Measurements from ENCODE around the gene LRWD1.
A peak's percentile ranks its signal among the peaks of the same experiment; 100 is the strongest.
"Not testable (repeated sequence)": the region's sequence is repeated elsewhere in the genome, so short reads cannot be mapped to it uniquely, and the experiment has no call there.

Gene LRWD1

GRCh38 chr7:102444961-102445673 lies 19.7 kb upstream of the LRWD1 start:
- DNase-seq, result no peak

- no peak for DNase-seq
Measured at GRCh38 chr7:102445674-102446071, 19.1 kb upstream of the LRWD1 start.

GRCh38 chr7:102446387-102447156 lies 18.2 kb upstream of the LRWD1 start:
- no peak for DNase-seq

- DNase-seq, result no peak
Measured at GRCh38 chr7:102447311-102447710, 17.5 kb upstream of the LRWD1 start.

- DNase-seq, result no peak
Measured at GRCh38 chr7:102449136-102449535, 15.6 kb upstream of the LRWD1 start.

GRCh38 chr7:102450242-102450641 lies 14.5 kb upstream of the LRWD1 start:
- no peak for DNase-seq

GRCh38 chr7:102451371-102452054 lies 13.3 kb upstream of the LRWD1 start:
- DNase-seq, result peak; percentile 70

GRCh38 chr7:102452451-102452850 lies 12.3 kb upstream of the LRWD1 start:
- no peak for DNase-seq

- DNase-seq, result peak; percentile 14
Measured at GRCh38 chr7:102453319-102453718, 11.5 kb upstream of the LRWD1 start.

- no peak for DNase-seq
Measured at GRCh38 chr7:102454468-102454867, 10.3 kb upstream of the LRWD1 start.

- not testable (repeated sequence) for DNase-seq
Measured at GRCh38 chr7:102454932-102455331, 9.9 kb upstream of the LRWD1 start.

GRCh38 chr7:102455596-102455995 lies 9.2 kb upstream of the LRWD1 start:
- no peak for DNase-seq

GRCh38 chr7:102456327-102456726 lies 8.5 kb upstream of the LRWD1 start:
- DNase-seq, result no peak

GRCh38 chr7:102457352-102457924 lies 7.3 kb upstream of the LRWD1 start:
- DNase-seq, result no peak

GRCh38 chr7:102459221-102459844 lies 5.5 kb upstream of the LRWD1 start:
- no peak for DNase-seq

- no peak for DNase-seq
Measured at GRCh38 chr7:102460467-102460866, 4.3 kb upstream of the LRWD1 start.

- no peak for DNase-seq
Measured at GRCh38 chr7:102463841-102464576, 775 bp upstream of the LRWD1 start.

- DNase-seq, result no peak
Measured at GRCh38 chr7:102466097-102466496, 1.3 kb downstream of the LRWD1 start.

GRCh38 chr7:102467581-102468477 lies 3.0 kb downstream of the LRWD1 start:
- DNase-seq, result no peak

GRCh38 chr7:102468478-102469350 lies 3.9 kb downstream of the LRWD1 start:
- DNase-seq, result no peak
